ENCODE data around the gene RNF141.

Gene RNF141

DNA sequence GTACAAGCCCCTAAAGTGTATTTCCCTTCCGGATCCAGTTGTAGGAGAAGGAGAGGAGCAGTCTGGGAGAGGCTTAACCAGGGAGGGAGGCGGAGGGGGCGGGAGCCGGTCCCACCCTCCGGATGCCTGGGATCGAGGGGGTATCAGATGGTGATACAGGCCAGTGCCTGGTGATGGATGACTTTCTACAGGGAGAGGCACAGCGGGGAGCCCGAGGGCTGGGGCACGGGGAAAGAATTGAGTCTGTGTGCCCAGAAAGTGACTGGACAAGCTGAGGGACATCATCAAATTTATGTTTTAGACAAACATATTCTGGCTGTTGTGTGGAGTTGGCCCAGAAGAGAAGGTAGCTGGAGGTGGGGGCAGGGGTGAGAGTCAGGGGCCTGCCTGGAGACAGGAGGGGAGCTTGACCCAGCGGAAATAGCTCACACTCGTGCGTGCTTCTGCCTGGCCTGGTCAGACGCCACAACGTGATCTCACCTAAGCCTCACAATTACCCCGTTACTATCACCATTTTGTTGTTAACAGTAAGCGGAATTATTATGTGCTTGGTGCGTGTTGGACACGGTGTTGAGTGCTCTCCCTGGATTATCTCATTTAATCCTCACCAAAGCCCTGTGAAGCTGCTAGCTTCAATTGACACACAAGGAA is 43.5 kb downstream of the RNF141 start:
- DNase-seq = no peak

DNA sequence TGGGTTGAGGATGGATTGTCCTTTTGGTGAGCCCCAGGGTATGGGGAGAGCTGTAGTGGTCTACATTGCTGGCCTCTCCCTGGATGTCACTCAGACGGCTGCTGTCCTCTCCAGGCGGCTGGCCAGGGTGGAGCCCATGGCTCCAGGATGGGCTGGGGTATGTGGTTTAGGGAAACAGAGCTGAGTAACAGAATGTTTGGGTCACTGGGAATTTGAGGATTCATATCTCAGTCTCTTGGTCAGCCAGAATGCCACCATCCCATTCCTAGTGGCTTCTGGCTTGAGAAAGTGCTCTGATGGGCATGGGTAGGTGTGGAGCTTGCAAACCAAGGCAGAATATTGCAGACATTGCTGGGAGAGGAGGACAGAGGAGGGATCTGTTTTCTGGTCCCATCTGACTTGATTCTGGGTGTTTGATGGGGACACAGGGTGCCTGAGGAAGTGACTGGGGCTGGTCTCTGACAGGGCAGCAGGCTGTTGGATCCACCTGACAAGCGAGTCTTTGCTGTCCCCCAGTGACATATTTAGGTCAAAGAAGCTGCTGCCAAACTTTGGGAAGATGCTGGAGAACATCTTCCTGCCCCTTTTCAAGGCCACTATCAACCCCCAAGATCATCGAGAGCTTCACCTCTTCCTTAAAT is 44.6 kb downstream of the RNF141 start:
- DNase-seq = no peak

DNA sequence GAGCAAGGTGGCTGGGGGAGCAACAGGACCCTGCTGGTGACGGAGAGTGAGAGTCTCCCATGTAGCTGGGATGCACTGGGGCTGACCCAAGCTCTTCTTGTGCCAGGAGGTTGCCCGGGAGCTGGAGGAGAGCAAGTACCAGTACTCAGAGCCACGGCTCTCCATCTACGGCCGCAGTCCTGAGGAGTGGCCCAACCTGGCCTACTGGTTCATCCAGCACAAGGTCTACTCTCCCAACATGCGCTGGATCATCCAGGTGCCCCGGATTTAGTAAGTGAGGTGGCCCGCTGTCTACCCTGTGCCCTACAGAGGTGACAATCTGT is 45.6 kb downstream of the RNF141 start:
- DNase-seq = no peak

DNA sequence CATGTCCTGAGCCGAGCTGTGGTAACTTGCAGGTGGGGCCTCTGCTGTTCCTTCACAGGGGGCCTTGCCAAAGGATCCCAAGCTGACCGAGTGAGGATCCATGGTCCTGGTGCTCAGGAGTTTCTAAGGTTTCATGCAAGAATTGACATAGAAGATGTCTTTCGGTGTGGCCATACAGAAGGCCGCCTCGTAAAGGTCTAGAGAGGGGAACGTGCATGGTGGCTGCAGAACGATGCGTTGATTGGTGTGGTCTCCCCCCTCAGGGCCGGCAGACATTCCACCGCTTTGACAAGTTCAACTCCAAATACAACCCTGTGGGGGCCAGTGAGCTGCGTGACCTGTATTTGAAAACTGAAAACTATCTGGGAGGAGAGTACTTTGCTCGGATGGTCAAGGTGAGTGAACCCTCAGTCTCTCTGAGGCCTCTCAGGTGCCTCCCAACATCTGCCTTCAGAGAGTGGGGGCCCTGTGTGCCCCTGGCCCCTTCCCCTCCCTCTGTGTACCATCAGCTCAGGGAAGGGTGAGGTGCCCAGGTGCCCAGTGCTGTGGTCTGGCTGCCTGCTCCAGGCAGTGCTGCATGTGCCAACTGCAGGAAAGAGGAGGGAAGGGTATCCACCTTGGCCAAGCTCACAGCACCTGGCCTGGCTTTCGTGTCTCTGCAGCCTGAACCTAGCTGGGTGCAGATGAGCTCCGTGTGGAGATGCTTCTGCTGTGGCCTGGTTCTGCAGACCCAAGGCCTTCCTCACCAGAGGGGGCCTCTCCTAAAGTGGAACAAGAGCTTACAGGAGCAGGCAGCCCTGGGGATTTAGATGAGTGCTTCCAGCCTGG is 46.1 kb downstream of the RNF141 start:
- DNase-seq = no peak

DNA sequence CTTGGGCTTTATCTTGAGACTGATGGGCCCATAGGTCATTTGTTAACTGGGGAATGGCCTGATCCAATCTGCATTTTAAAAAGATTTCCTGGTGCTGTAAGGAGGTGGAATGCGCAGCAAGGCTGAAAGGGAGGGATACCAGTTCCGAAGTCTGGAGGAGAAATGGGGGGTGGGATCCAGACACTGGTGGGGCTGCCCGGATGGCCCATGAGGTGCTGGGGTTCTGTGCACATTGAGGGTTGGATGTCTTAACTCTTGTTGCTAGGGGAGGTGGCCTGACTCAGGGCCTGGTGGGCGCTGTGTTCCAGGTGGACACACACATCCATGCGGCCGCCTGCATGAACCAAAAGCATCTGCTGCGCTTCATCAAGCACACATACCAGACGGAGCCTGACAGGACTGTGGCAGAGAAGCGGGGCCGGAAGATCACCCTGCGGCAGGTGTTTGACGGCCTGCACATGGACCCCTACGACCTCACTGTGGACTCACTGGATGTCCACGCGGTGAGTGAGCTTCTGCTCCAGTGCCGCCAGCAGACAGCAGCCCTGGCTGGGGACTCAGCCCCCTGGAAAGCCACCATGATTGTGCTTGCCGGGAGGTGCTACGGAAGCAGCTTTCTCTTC is 47.8 kb downstream of the RNF141 start:
- DNase-seq = no peak

DNA sequence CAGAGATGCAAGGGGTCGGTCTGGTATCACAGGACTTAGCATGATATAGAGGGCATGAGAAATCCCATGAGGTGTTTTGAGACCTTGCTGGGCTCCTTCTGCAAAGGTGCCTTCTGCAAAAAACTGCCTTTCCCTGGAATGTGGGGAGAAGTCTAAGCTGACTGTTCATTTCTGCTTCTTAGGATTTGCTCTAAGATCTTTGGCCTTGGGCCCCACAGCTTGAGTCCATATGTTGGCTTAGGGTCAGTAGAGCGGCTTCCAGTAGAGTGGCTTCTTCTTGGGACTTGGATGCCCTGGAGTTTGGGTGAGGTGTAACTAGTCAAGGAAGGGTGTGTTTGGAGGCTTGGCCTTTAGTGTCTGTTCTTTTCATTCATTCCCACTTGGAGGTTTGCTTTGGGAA is 48.9 kb downstream of the RNF141 start:
- no peak for DNase-seq

DNA sequence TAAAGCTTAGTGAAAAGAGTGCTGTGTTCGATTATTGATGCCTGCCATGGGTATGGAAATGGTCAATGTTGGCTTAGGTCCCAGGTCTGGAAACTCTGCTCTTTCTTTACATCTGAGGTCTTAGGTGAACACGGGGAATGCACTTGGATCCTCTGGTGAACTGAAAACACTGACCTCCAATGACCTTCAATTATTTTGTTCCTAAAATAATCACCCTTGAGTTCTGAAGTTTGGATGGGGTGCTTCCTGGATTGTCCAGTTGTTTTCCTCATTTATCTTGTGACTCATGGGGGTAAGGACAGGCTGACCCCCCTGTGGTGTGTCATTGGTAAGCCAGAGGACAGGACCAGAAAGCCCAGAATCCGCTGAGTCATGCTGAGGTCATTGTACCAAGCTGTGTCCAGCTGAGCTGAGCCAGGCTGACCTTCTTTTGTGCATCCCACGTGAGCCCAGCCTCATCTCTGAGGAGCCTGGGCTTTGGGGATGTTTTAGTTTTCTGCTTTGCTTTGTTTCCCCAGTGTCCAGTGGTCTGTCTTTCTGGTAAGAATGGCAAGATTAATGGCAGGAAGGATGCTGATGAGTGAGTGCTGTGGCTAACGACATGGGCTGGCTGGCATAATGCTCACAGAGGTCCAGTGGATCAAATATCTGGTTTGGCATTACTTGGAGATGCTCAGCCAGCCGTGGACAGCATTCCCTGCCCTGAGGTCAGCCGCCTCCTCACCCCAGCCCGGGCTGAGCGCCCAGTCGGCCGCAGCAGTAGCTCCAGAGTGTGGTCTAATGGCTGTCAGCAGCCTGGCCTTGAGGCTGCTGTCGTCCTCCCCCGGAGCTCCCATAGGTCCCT is 50.4 kb downstream of the RNF141 start:
- DNase-seq = no peak

DNA sequence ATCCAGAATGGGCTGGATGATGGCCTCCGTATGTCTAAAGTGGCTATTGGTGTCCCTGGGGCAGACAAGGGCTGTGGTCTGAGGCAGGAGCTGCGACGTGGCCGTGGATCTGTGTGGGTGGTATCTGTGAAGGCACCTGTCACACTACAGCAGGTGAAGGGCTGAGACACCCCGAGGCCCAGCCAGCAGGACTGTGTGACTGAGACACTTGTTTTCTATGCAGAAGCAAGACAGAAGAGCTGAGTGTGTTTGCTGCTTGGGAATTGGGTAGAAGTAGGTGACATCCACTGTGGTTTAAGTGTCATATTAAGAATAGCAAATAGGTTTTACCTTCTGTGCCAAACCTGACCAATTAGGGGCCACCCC is 51.0 kb downstream of the RNF141 start:
- DNase-seq = no peak

DNA sequence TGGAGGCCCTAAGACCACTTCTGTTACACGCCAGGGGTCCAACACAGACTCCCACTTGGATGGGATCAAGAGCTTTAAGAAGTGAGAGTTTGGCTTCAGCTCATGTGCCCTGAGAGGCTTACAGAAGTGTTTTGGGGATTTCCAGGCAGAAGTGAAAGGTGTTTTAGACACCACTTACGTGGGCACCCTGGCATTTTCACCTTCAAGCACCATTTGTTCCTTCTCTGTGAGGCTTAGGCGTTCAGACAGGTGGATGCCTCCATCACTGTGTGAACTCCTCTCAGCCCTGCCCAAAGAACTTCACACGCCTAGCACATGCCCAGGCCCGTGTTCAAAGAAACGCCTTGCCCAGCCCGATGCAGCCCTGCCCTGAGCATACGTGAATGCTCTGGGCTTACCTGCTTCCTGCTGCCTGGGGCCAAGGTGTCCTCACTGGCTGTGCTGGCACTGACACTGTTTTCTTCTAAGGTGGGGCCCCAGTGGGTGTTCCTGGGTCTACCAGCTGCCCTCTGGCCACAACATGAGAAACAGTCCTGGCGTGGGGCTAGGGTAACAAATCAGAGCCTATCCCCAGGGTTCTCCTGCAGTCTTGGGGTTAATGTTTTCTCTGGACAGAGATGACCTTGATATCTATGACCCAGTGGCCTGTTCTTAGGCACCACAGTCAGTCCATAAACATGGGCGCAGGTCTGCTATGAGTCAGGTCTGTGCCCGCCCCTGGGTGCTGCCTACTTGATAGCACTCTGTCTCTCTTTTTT is 51.9 kb downstream of the RNF141 start:
- DNase-seq = peak in 2 of 5 experiments; percentile 9 to 18

DNA sequence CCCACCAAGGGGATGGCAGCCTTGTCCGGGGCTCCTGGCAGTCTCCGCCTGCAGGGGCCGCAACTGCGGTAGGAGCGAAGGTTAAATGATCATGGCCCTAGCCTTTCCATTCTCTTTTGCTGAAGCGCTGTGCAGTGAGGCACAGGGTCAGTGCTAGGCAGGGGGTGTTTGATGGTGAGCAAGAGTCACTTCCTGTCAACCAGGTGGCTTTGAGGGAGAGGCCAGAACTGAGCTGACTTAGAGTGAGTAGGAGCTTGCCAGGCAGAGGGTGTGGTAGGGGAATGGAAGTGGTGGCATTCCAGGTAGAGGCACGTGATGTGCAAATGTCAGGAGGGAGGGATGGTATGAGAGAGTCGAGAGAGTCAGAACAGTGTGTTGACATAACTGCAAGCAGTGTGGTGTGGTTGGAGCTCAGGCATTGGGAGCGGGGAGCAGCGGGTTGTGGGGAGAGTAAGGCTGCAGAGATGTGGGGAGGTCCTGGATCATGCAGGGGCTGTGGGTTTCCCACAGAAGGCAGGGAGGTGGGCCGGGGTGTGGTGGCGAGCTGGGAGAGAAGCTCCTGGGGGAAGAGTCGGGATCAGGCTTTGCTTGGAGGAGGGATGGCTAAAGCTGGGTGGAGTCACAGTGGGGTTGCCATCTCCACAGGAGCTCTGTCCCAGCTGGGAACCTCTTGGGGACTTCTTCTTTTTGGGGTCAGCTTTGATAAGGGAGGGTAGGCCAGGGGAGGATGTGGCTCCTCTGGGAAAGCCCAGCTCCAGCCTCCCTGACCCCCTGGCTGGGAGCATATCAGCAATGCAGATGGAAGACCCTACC is 52.7 kb downstream of the RNF141 start:
- no peak for DNase-seq

DNA sequence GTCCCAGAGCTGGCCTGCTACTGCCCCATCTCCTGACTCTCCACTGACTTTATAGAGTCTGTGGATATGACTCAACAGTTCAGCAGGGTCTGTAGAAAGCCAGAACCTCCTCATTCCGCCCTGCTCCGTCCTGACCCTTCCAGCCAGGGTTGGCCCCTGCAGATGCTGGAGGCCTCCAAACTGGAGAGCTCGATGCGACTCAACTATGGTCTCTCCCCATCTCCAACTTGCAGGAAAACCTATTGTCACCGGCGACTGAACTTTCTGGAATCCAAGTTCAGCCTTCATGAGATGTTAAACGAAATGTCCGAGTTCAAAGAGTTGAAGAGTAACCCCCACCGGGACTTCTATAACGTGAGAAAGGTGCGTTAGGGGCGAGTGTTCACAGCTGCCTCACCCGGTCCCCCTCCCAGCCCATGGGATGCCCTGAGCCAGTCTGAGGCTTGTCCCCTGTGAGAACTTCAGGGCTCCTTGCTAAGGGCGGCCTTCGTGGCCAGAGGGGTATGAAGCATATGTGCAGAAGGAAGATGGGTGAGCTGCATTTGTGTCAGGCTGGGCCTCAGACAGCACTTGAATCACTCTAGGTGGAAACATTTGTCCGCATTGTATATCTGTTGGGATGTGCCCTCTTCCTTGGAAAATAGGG is 53.9 kb downstream of the RNF141 start:
- no peak for DNase-seq

DNA sequence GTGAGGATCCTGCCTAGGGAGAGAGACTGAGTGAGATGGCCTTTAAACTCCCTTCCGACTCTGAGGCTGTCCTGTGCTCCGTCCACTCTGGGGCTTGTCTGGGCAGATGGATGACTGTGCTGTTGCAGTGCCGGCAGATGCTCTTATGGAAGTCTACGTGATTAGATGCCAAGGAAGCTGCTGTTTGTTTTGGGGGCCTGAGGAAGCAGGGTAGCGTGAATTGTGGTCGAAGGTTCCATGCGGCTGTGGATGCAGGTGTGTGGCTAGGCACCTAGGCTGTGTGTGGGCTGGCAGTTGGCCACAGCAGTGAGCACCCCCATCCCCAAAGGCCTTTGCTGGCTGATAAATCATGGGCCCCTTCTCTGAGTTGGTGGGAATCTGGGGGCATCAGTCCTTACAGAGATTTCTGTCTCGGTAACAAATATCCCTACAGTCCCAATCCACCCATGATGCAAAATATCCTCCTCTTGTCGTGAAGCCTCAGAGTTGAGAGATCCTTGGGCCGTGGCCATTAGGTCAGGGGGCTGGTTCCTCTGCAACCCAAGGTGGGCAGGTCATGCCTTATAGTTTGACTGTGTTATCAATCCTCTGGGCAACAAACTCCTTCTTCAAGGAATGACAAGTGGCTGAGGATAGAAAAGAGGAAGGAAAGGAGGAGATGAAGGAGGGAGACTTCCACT is 54.7 kb downstream of the RNF141 start:
- DNase-seq = no peak

DNA sequence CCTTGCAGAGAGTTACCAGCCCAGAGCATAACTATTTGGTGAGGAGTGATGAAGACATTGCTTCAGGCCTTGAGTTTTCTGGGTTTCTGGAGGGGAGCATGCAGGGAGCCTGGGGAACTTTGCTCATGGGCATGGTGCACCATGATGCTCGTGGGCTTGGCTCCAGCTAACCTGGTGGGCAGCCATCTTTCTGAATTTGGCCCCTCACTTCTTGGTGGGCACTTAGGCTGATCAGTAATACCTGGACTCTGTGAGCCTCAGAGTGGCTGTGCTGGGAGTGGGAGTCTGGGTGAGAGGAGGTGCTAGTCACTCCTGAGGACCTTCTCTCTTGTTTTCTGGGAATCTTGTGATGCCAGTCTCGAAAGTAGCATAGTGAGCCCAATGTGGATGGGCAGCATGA is 55.3 kb downstream of the RNF141 start:
- DNase-seq = no peak

DNA sequence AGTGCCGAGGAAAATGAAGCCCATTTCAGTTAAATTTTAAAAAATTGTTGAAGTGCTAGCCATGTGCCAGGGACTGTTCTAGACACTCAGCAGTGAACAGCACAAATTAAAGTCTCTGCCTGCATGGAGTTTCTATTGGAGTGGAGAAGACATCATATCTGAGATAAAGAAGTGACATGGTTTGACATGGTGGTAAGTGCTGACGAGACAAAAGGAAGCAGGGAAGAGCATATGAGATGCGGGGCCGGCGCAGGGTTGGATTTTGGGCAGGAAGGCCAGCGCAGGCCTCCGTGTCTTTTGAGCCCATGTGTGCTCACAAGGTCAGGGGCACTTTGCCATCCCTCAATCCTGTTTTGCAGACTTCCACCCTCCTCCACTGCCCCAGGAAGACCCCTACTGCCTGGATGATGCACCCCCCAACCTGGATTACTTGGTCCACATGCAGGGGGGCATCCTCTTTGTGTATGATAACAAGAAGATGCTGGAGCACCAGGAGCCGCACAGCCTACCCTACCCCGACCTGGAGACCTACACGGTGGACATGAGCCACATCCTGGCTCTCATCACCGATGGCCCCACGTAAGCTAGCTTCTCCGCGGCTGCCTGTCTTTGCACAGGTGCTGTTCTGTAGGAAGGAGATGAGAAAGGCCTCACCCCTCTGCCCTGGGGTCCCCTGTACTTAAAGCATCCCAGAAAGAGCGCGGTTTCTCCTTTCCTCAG is 56.4 kb downstream of the RNF141 start:
- DNase-seq = no peak

DNA sequence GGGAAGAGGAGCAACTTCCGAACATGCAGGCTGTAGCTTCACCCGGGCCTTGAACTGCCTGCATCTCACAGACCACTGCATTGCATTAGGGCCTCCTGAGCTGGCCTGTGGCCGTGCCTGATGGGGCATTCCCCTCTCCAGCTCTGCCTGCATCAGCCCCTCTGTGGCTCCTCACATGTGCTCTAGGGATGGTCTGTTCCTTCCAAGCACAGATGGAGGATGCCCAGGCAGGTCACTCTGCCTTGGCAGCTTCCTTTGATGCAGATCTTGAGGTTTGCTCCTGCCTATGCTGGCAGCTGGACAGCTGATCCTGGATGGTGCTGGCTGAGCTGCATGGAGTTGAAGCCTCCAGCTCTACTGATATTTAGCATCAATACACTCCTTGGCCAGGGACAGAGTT is 57.4 kb downstream of the RNF141 start:
- DNase-seq = no peak

DNA sequence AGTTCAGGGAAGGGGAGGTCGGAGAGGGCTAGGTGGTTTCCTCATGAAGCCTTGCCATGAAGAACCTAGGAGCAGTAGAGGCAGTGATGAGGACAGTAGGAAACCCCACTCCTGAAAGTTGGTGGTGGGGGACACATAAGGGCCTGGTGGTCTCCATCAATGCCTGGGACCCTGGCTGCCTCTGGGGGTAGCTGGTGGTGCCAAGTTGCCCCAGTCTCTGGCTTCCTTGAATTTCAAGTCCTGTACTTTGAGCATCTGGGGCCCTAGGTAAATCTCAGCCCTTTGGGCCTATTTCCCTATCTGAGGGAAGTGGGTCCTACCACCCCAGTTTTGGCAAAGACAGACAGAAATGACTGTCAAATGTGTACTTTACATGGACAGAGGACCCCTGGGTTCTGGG is 57.8 kb downstream of the RNF141 start:
- DNase-seq = no peak

DNA sequence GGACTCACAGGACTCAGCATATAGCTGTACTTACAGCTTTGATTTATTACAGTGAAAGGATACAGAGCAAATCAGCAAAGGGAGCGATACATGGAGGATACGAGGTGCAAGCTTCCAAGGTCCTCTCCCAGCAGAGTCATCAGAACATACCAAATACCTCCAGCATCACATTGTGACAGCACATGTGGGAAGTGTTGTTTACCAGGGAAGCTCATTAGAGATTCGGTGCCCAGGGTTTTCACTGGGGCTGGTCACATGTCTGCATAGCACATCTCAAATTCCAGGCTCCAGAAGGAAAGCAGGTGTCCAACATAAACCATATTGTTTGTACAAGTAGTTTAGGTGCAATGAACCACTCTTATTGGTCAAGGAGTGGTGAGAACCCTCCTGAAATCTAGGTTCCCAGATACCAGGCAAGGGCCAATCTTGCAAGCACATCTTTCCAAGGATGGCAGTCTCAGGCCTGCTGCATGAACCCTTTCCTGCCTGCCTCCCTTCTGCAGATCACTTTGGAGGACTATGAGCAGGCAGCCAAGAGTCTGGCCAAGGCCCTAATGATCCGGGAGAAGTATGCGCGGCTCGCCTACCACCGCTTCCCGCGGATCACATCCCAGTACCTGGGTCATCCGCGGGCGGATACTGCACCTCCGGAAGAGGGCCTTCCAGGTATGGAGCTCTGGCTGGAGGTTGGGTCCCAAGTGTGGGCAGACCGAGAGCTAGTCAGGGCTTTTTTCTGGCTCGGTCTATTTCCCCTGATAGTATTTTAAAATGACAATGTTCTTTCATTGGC is 59.2 kb downstream of the RNF141 start:
- no peak for DNase-seq

DNA sequence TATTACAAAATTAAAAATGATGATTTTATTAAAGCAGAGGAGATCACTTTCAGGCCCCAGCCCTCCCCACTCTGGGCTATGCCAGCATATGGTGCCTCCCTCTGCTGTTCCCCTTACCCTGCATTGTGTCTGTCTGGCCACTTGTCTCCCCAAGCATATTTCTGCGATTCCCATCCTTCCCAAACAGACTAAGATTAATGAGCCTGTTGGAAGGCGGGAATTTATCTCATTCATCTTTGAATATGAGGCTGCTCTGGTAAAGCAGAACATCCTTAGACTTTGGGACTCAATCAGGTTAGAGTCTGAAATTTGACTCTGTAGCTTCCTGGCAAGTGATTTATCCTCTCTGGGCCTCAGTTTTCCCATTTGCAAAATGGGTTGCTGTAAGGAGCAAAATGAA is 60.2 kb downstream of the RNF141 start:
- DNase-seq = no peak

Data from T-helper 2 cell (primary cell).